Endothelial cell of umbilical vein (primary cell): ENCODE data around the gene SNX24.

Source experiments
- EZH2 ChIP-seq: IDR thresholded peaks from 2 replicates; pipeline ENCODE4 v1.6.1; 2012; ENCODE audit warnings: borderline replicate concordance, low read depth, mild to moderate bottlenecking, moderate library complexity, low read length, inconsistent platforms; ENCODE audit not compliant: severe bottlenecking
- FOS ChIP-seq: IDR thresholded peaks from 2 replicates; pipeline ENCODE4 v1.6.1; 2011; ENCODE audit warnings: mild to moderate bottlenecking, low read length, moderate library complexity, borderline replicate concordance; ENCODE audit not compliant: insufficient read depth
- GATA2 ChIP-seq: IDR thresholded peaks from 2 replicates; pipeline ENCODE4 v1.7.0; 2011; ENCODE audit warnings: low read depth, mild to moderate bottlenecking, moderate library complexity, mixed read lengths, low read length; ENCODE audit not compliant: insufficient read length, insufficient read depth
- JUN ChIP-seq: IDR thresholded peaks from 2 replicates; pipeline ENCODE4 v1.6.1; 2011; ENCODE audit warnings: borderline replicate concordance, low read depth; ENCODE audit not compliant: insufficient read length, insufficient read depth
- MYC ChIP-seq: IDR thresholded peaks from one replicate; pipeline ENCODE4 v1.6.1; 2011; ENCODE audit warnings: mild to moderate bottlenecking, low read depth, low read length
- POLR2A ChIP-seq: IDR thresholded peaks from 2 replicates; pipeline ENCODE4 v1.6.1; 2012; ENCODE audit warnings: low read depth, mild to moderate bottlenecking, control low read depth, low read length
- POLR2AphosphoS5 ChIP-seq: IDR thresholded peaks from 2 replicates; pipeline ENCODE4 v1.6.1; 2012; ENCODE audit warnings: low read depth, mild to moderate bottlenecking, control low read depth, low read length, moderate library complexity; ENCODE audit not compliant: insufficient read depth
- TF ChIP-seq, protein P1 (sequence below), 2 donors: IDR thresholded peaks; 1 replicate in 1 of 2; 2 replicates in 1 of 2; pipeline ENCODE4 v1.5.1; 2011; ENCODE audit warnings: low read length in 2 of 2, mild to moderate bottlenecking in 2 of 2, moderate library complexity in 2 of 2, control low read depth in 1 of 2, inconsistent platforms in 1 of 2, low read depth in 1 of 2; ENCODE audit not compliant: insufficient read depth in 1 of 2; ENCODE audit errors: extremely low read depth in 1 of 2
- TF ChIP-seq, protein P2 (sequence below): IDR thresholded peaks from 2 replicates; pipeline ENCODE4 v1.6.1; 2011; ENCODE audit not compliant: insufficient read depth, insufficient read length

DNA sequence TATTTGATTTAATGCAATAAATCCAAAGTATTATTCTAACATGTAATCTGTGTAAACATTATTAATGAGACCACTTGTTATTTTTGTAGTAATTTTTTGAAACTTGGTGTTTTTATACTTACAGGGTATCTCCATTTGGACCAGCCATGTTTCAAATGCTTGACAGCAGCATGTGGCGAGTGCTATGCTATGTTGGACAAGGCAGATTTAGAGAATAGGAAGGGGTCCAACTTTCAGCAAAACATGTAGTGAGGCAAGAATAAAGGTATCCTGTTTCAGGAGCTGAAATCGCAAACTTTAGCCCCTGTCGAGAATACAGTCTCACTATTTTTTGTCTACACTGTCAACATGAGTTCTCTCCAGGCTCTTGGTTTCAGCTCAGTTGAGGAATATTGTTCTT, 33.7 kb downstream of the SNX24 start:
- no peak for TF ChIP-seq POLR2AphosphoS5
- TF ChIP-seq, protein P1, sequence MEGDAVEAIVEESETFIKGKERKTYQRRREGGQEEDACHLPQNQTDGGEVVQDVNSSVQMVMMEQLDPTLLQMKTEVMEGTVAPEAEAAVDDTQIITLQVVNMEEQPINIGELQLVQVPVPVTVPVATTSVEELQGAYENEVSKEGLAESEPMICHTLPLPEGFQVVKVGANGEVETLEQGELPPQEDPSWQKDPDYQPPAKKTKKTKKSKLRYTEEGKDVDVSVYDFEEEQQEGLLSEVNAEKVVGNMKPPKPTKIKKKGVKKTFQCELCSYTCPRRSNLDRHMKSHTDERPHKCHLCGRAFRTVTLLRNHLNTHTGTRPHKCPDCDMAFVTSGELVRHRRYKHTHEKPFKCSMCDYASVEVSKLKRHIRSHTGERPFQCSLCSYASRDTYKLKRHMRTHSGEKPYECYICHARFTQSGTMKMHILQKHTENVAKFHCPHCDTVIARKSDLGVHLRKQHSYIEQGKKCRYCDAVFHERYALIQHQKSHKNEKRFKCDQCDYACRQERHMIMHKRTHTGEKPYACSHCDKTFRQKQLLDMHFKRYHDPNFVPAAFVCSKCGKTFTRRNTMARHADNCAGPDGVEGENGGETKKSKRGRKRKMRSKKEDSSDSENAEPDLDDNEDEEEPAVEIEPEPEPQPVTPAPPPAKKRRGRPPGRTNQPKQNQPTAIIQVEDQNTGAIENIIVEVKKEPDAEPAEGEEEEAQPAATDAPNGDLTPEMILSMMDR (IDR thresholded peaks at IDR 0.05; ENCODE audit: extremely low read depth in 1 of 2, insufficient read depth in 1 of 2, low read depth in 1 of 2, low read length in 2 of 2) = no peak
- TF ChIP-seq POLR2A = no peak
- TF ChIP-seq EZH2 = no peak
- TF ChIP-seq MYC = no peak
- no peak for TF ChIP-seq JUN
- TF ChIP-seq, protein P2, sequence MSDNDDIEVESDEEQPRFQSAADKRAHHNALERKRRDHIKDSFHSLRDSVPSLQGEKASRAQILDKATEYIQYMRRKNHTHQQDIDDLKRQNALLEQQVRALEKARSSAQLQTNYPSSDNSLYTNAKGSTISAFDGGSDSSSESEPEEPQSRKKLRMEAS = no peak
- TF ChIP-seq GATA2 = no peak
- TF ChIP-seq FOS = no peak
